ENCODE results near the gene CDKL5.

CDKL5 gene

GRCh38 chrX:18457000-18457399 is 31.6 kb downstream of the CDKL5 start:
- DNase-seq (ENCODE audit: low spot score) = peak; percentile 1

- DNase-seq (ENCODE audit: low spot score) = no peak
These were observed 36.0 kb downstream of the CDKL5 start for GRCh38 chrX:18461431-18461830.

GRCh38 chrX:18464499-18464898 is 39.1 kb downstream of the CDKL5 start:
- DNase-seq (ENCODE audit: low spot score) = no peak

GRCh38 chrX:18465051-18465450 is 39.6 kb downstream of the CDKL5 start:
- DNase-seq (ENCODE audit: low spot score) = no peak

GRCh38 chrX:18468599-18468998 is 43.2 kb downstream of the CDKL5 start:
- no peak for DNase-seq (ENCODE audit: low spot score)

- DNase-seq (ENCODE audit: low spot score) = no peak
These were observed 45.9 kb downstream of the CDKL5 start for GRCh38 chrX:18471296-18471695.

GRCh38 chrX:18490806-18491555 is 65.6 kb downstream of the CDKL5 start:
- no peak for DNase-seq (ENCODE audit: low spot score)

GRCh38 chrX:18491587-18492340 is 66.4 kb downstream of the CDKL5 start:
- DNase-seq (ENCODE audit: low spot score) = no peak

GRCh38 chrX:18534949-18535348 is 109.5 kb downstream of the CDKL5 start:
- DNase-seq (ENCODE audit: low spot score) = no peak

GRCh38 chrX:18537068-18537467 is 111.7 kb downstream of the CDKL5 start:
- no peak for DNase-seq (ENCODE audit: low spot score)

GRCh38 chrX:18537524-18537923 is 112.1 kb downstream of the CDKL5 start:
- no peak for DNase-seq (ENCODE audit: low spot score)

GRCh38 chrX:18542131-18542530 is 116.7 kb downstream of the CDKL5 start:
- DNase-seq (ENCODE audit: low spot score) = no peak

GRCh38 chrX:18542905-18543304 is 117.5 kb downstream of the CDKL5 start:
- no peak for DNase-seq (ENCODE audit: low spot score)

- DNase-seq (ENCODE audit: low spot score) = no peak
These were observed 118.3 kb downstream of the CDKL5 start for GRCh38 chrX:18543738-18544137.

- no peak for DNase-seq (ENCODE audit: low spot score)
These were observed 120.4 kb downstream of the CDKL5 start for GRCh38 chrX:18545771-18546170.

GRCh38 chrX:18548996-18549395 is 123.6 kb downstream of the CDKL5 start:
- no peak for DNase-seq (ENCODE audit: low spot score)

- DNase-seq (ENCODE audit: low spot score) = no peak
These were observed 124.2 kb downstream of the CDKL5 start for GRCh38 chrX:18549643-18550042.

GRCh38 chrX:18557879-18558278 is 132.5 kb downstream of the CDKL5 start:
- no peak for DNase-seq (ENCODE audit: low spot score)

- DNase-seq (ENCODE audit: low spot score) = no peak
These were observed 133.4 kb downstream of the CDKL5 start for GRCh38 chrX:18558799-18559198.

GRCh38 chrX:18561020-18561419 is 135.6 kb downstream of the CDKL5 start:
- no peak for DNase-seq (ENCODE audit: low spot score)

GRCh38 chrX:18565727-18566126 is 140.3 kb downstream of the CDKL5 start:
- DNase-seq (ENCODE audit: low spot score) = no peak

GRCh38 chrX:18566748-18567147 is 141.3 kb downstream of the CDKL5 start:
- no peak for DNase-seq (ENCODE audit: low spot score)

GRCh38 chrX:18573556-18573955 is 148.1 kb downstream of the CDKL5 start:
- DNase-seq (ENCODE audit: low spot score) = no peak

- no peak for DNase-seq (ENCODE audit: low spot score)
These were observed 149.2 kb downstream of the CDKL5 start for GRCh38 chrX:18574591-18574990.
